HUES64 (cell line): ENCODE measurements around the gene GUCY1A1.

ENCODE experiments used
- H3K27ac ChIP-seq: 2 replicates; pipeline ENCODE4 v1.7.0; 2013; ENCODE audit warnings: low read depth, low read length, inconsistent platforms
- H3K27me3 ChIP-seq: 2 replicates; pipeline ENCODE4 v1.6.1; 2013; ENCODE audit warnings: mild to moderate bottlenecking, low read length; ENCODE audit not compliant: insufficient read depth
- H3K36me3 ChIP-seq: 2 replicates; pipeline ENCODE4 v1.6.1; 2013; ENCODE audit warnings: mild to moderate bottlenecking, low read length; ENCODE audit not compliant: insufficient read depth
- H3K4me1 ChIP-seq: 2 replicates; pipeline ENCODE4 v1.6.1; 2013; ENCODE audit warnings: mild to moderate bottlenecking, low read length, moderate library complexity; ENCODE audit not compliant: insufficient read depth
- H3K4me3 ChIP-seq: 2 replicates; pipeline ENCODE4 v1.5.1; 2013; ENCODE audit warnings: mild to moderate bottlenecking, low read length, moderate library complexity
- H3K9ac ChIP-seq: 2 replicates; pipeline ENCODE4 v1.6.1; 2013; ENCODE audit warnings: mild to moderate bottlenecking, low read depth, low read length
- H3K9me3 ChIP-seq: 2 replicates; pipeline ENCODE4 v1.6.1; 2013; ENCODE audit warnings: low read depth, low read length; ENCODE audit not compliant: insufficient read depth
- WGBS: fragments of 150-250, 120-280 bp; methylation state at CpG from one replicate; pipeline ENCODE4 v1.1.7; 2013; ENCODE audit warnings: missing lambda C conversion rate; 5-methylcytosine and 5-hydroxymethylcytosine counted together

Gene GUCY1A1

DNA sequence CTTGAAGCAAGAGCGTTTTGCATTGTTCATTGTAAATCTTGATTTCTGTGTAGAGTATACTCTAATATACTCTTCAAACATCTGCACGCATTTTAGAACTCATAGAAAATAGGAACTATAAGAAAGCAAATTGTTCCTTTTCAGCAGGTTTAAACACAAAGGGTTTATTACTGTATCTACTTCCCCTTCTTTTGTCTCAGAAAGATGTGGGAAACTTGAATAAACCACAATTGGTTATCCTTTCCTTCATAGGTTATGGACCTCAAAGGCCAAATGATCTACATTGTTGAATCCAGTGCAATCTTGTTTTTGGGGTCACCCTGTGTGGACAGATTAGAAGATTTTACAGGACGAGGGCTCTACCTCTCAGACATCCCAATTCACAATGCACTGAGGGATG lies 46.2 kb downstream of the GUCY1A1 start:
- no peaks in the 10 kb centered on the region for H3K27me3 ChIP-seq
- H3K27ac ChIP-seq, result no peak overlapping the region
- WGBS, result 100% methylated on average over 2 of the region's 3 CpGs
- no peak overlapping the region for H3K9ac ChIP-seq
- H3K4me3 ChIP-seq, result no peak overlapping the region
- H3K4me1 ChIP-seq, result no peaks in the 10 kb centered on the region
- no peaks in the 10 kb centered on the region for H3K9me3 ChIP-seq
- no peaks in the 10 kb centered on the region for H3K36me3 ChIP-seq

GRCh38 chr4:155713911-155714310 lies 47.3 kb downstream of the GUCY1A1 start:
- no peak overlapping the region for H3K27ac ChIP-seq
- H3K36me3 ChIP-seq, result no peaks in the 10 kb centered on the region
- H3K4me3 ChIP-seq, result no peak overlapping the region
- no peaks in the 10 kb centered on the region for H3K9me3 ChIP-seq
- no peaks in the 10 kb centered on the region for H3K4me1 ChIP-seq
- no peak overlapping the region for H3K9ac ChIP-seq
- no peaks in the 10 kb centered on the region for H3K27me3 ChIP-seq
- WGBS, result 100% methylated on average over 1 of the region's 1 CpG

- WGBS, result 88% methylated on average over 1 of the region's 1 CpG
- no peak overlapping the region for H3K27ac ChIP-seq
- H3K36me3 ChIP-seq, result no peaks in the 10 kb centered on the region
- H3K9ac ChIP-seq, result no peak overlapping the region
- H3K4me3 ChIP-seq, result no peak overlapping the region
- H3K4me1 ChIP-seq, result no peaks in the 10 kb centered on the region; the same call in 1 of the 2 replicates
- H3K27me3 ChIP-seq, result no peaks in the 10 kb centered on the region
- no peaks in the 10 kb centered on the region for H3K9me3 ChIP-seq
Observed at GRCh38 chr4:155722336-155722735, 55.7 kb downstream of the GUCY1A1 start.

DNA sequence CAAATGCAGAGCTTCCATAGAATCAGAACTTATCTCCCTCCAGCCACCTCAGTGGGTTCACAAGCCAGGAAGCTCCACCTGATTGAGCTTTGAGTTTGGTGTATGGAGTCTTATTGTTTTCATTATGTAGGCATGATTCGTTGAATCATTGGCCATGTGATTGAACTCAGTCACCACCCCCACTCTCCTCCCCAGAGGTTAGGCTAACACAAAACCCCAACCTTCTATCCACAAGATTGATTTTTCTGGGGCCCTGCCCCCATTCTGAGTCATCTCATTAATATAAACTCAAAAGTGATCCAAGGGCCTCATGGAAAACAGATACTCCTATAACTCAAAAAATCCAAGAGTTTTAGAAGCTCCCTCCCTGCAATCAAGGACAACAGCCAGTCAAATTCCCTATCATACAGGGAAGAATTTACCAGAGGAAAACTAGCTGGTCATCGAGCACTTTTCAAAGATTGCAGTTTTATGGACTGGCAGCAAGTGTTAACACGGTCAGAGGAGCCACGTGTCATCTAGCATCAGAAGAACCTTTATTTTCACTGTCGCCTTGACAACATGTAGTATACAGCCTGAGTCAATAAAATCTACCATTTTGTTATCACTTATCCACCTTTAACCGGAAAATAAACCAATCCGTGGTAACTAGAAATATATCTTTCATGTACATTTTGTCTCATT lies 56.3 kb downstream of the GUCY1A1 start:
- Histone ChIP-seq H3K36me3 (no peaks in the 10 kb centered on the region), H3K9ac (no peak overlapping the region), H3K9me3 (no peaks in the 10 kb centered on the region), H3K27ac (no peak overlapping the region), H3K27me3 (no peaks in the 10 kb centered on the region), H3K4me1 (no peaks in the 10 kb centered on the region; the same call in 1 of the 2 replicates), H3K4me3 (no peak overlapping the region)
- WGBS, result 92% methylated on average over 7 of the region's 7 CpGs

DNA sequence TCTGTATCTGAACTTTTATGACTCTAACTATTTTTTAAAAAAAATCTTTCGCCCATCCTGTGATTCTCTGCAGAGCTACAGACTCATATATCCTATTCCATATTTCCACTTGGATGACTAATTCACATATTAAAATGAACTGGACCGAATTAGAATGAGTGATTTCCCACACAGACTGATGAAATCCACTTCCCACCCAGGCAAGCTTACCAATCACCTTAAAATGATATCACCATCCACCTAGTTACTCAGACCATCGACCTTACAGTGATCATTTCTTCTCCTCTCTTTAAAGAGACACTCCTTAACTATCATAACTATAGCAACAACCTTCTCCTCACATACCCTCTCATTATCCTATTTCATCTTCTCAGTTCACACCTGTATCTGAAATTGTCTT lies 58.1 kb downstream of the GUCY1A1 start:
- Histone ChIP-seq H3K27me3 (no peaks in the 10 kb centered on the region), H3K27ac (no peak overlapping the region), H3K9me3 (no peaks in the 10 kb centered on the region), H3K36me3 (no peaks in the 10 kb centered on the region), H3K9ac (no peak overlapping the region), H3K4me3 (no peak overlapping the region), H3K4me1 (no peaks in the 10 kb centered on the region; the same call in 1 of the 2 replicates)
- 60% methylated on average over 3 of the region's 3 CpGs for WGBS

DNA sequence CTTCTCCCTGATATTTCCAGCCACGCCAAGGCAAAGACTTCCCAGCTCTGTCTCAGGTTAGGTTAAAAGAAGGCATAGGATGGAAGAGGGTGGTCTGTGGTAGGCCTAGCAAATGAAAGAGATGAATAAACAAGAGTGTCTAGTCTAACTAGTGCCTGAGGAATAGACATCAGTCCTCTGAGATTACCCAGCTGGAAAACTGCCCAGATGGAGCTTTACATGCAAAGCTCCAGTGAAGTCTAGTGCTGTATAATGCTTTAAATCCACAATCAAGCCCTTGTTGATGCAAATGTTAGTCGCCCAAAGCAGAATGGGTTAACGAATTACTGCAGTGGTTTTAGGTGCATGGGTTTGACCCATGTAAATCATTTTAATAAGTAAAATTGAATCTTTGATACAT lies 67.4 kb downstream of the GUCY1A1 start:
- 84% methylated on average over 3 of the region's 3 CpGs for WGBS
- Histone ChIP-seq H3K27me3 (no peaks in the 10 kb centered on the region), H3K4me3 (no peak overlapping the region), H3K4me1 (no peaks in the 10 kb centered on the region), H3K27ac (no peak overlapping the region), H3K9ac (no peak overlapping the region), H3K9me3 (no peaks in the 10 kb centered on the region), H3K36me3 (no peaks in the 10 kb centered on the region)

DNA sequence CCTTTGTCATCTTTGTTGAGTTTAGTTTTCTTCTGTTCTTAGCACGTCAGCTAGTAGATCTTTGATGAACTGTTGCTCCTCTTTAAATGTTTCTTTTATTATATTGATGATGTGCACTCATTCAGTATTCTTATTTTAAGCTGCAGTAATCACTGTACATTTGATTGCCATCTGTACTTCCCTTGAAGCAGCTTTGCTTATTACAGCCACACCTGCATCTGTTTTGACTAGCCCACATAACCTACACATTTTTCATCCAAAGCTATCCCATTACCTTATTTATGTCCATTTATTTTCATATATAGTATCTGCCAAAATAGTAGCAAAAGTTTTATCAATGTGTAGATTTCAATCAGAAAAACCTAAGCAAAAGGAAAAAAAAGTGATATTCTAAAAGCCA lies 68.3 kb downstream of the GUCY1A1 start:
- no peaks in the 10 kb centered on the region for H3K9me3 ChIP-seq
- no peak overlapping the region for H3K4me3 ChIP-seq
- H3K4me1 ChIP-seq, result no peaks in the 10 kb centered on the region
- H3K27me3 ChIP-seq, result no peaks in the 10 kb centered on the region
- no peak overlapping the region for H3K9ac ChIP-seq
- H3K27ac ChIP-seq, result no peak overlapping the region
- WGBS, result 88% methylated on average over 1 of the region's 1 CpG
- H3K36me3 ChIP-seq, result no peaks in the 10 kb centered on the region

DNA sequence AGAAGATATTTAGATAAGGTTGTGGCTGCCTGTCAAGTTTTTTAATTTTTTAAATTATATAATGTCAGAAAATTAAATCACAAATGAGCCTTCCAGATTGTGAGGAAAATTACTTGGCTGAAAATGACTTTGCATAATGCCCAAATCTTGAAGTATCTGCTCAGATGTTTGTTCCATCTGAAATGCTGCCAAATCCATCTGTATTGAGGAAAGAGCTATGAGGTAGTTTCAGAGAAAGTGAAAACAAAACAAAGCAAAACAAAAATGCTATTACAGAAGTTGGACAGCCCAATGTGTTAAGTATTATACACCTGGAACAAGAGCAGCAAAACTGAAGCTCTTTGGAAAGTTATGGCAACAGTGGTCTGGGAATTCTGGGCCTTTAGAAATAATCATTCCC lies 68.8 kb downstream of the GUCY1A1 start:
- Histone ChIP-seq H3K9me3 (no peaks in the 10 kb centered on the region), H3K4me1 (no peaks in the 10 kb centered on the region), H3K9ac (no peak overlapping the region), H3K4me3 (no peak overlapping the region), H3K27ac (no peak overlapping the region), H3K27me3 (no peaks in the 10 kb centered on the region), H3K36me3 (no peaks in the 10 kb centered on the region)

DNA sequence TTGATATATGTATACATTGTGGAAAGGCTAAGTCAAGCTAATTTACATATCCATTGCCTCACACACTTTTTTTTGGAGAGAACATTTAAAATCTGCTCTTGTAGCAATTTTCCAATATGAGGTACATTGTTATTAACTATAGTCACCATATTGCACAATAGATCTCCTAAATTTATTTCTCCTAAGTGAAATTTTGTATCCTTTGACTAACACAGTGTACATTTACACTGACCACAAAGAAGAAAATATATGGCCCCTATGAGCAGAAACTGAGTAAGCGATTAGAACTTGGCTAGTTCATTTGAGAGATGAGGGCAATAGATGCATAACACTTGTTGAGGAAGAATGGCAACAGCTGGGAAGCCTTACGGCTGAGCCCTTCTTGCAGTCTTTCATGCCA lies 71.9 kb downstream of the GUCY1A1 start:
- Histone ChIP-seq H3K27ac (no peak overlapping the region), H3K4me1 (no peaks in the 10 kb centered on the region)
- WGBS, result 94% methylated on average over 2 of the region's 2 CpGs

GRCh38 chr4:155741546-155741945 lies 74.9 kb downstream of the GUCY1A1 start:
- H3K4me3 ChIP-seq, result no peak overlapping the region
- WGBS, result 85% methylated on average over 1 of the region's 1 CpG
- H3K36me3 ChIP-seq, result no peaks in the 10 kb centered on the region

More for the DNA sequence above, 71.9 kb downstream of the GUCY1A1 start:
- Histone ChIP-seq H3K27me3 (no peaks in the 10 kb centered on the region), H3K9me3 (no peaks in the 10 kb centered on the region), H3K9ac (no peak overlapping the region), H3K36me3 (no peaks in the 10 kb centered on the region), H3K4me3 (no peak overlapping the region)

GRCh38 chr4:155742310-155743015 lies 75.8 kb downstream of the GUCY1A1 start:
- H3K36me3 ChIP-seq, result no peaks in the 10 kb centered on the region
- WGBS, result 93% methylated on average over 2 of the region's 3 CpGs
- H3K4me1 ChIP-seq, result peaks cover 6% of the 10 kb centered on the region; the same call in 1 of the 2 replicates
- H3K27me3 ChIP-seq, result no peaks in the 10 kb centered on the region
- no peaks in the 10 kb centered on the region for H3K9me3 ChIP-seq
- H3K4me3 ChIP-seq, result no peak overlapping the region
- H3K9ac ChIP-seq, result no peak overlapping the region
- no peak overlapping the region for H3K27ac ChIP-seq

More at GRCh38 chr4:155741546-155741945, 74.9 kb downstream of the GUCY1A1 start:
- H3K9me3 ChIP-seq, result no peaks in the 10 kb centered on the region
- no peak overlapping the region for H3K9ac ChIP-seq
- H3K27ac ChIP-seq, result no peak overlapping the region
- H3K4me1 ChIP-seq, result peaks cover 6% of the 10 kb centered on the region; the same call in 1 of the 2 replicates
- no peaks in the 10 kb centered on the region for H3K27me3 ChIP-seq
